ENCODE data around the gene SV2C. TPM values are rescaled to one million over a fixed set of nuclear protein-coding genes. Genes with fewer than 3 reads are reported as not detected.

The SV2C gene
- total and polyA plus RNA-seq, 2 of the 13 experiments (the other 11 are each of a cell fraction or from before 2014, with no cell fraction given): not detected

DNA sequence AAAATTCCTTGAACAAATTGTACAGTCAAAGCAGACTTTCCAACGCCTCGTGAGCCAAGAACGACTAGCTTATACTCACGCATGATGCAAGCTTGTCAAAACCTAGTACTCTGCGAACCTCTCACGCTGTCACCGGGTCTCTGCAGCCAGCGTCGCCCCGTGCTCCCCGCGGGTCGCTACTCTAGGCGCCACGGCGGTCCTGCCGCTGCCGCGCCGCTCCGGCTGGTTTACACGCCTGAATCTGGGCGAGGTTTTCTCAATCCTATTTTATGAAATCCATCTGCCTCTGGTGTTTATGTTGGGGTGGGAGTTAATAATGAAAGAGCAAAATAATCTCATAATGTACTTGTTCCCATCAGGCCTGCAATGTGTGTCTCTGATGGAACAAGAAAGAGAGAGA lies 90.9 kb downstream of the SV2C start (continued):
- TF ChIP-seq, protein P1, sequence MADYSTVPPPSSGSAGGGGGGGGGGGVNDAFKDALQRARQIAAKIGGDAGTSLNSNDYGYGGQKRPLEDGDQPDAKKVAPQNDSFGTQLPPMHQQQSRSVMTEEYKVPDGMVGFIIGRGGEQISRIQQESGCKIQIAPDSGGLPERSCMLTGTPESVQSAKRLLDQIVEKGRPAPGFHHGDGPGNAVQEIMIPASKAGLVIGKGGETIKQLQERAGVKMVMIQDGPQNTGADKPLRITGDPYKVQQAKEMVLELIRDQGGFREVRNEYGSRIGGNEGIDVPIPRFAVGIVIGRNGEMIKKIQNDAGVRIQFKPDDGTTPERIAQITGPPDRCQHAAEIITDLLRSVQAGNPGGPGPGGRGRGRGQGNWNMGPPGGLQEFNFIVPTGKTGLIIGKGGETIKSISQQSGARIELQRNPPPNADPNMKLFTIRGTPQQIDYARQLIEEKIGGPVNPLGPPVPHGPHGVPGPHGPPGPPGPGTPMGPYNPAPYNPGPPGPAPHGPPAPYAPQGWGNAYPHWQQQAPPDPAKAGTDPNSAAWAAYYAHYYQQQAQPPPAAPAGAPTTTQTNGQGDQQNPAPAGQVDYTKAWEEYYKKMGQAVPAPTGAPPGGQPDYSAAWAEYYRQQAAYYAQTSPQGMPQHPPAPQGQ (CRISPR knock-in tag; IDR thresholded peaks at IDR 0.05; ENCODE audit: borderline replicate concordance): no peak
- no peak for TF ChIP-seq NCOA2 (CRISPR knock-in tag; IDR thresholded peaks at IDR 0.05)

DNA sequence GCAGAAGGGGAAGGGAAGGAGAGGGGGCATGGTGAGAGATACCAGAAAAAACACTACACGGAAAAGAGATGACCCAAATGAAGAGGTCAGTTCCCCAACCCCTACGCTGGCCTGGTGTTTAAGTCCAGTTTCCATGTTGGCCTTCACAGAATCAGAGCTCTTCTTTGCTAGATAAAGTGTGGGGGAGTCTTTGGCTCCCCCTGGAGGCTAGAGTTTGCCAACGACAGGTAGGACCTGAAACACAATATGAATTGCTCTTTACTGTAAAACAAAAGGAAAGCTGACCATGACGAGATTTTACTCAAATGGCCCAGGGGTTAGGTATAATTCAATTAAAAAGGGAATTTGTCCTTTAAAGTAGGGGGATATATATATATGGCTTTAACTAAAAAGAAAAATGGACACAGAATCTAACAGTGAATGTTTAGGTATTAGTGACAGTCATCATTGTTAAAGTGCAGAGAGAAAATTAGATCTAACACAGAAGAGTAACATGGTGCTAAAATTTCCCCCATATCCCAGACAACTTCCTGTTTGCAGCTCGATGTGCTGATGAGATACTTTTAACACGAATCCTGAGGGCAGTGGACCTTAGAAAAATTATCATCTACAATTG lies 92.0 kb downstream of the SV2C start:
- no peaks in the 10 kb centered on the region for H4K20me1 ChIP-seq (ENCODE audit: insufficient read depth, low read length)
- H3K36me3 ChIP-seq (replicated peaks in 1 of 2; ENCODE audit: control insufficient read depth in 1 of 2, insufficient read depth in 2 of 2, low read length in 2 of 2): no peaks in the 10 kb centered on the region
- no peak overlapping the region for H3K4me3 ChIP-seq (replicated peaks in 1 of 3; ENCODE audit: insufficient read depth in 1 of 3, low read depth in 2 of 3, low read length in 3 of 3)
- POLR2A ChIA-PET: no interaction called here
- no peak overlapping the region for H3K9ac ChIP-seq (ENCODE audit: insufficient read depth, low read depth, low read length)
- H2AFZ ChIP-seq (ENCODE audit: low read length): no peak overlapping the region
- intact Hi-C loops (cut with micrococcal nuclease; ENCODE audit: unreplicated experiment): loop anchor here (1.0 kb wide), 1 partner anchor 159 kb away; no protein-coding TSS in a partner anchor
- H3K27ac ChIP-seq (ENCODE audit: extremely low read length, insufficient read depth, low read length): no peak overlapping the region
- CTCF ChIA-PET (ENCODE audit: low intra/inter-chr PET ratio, low total read pairs): interaction anchor here (0.7 to 1.7 kb wide), 2 partner anchors 426 to 440 kb away, joined by 3 to 6 read pairs; no protein-coding TSS in a partner anchor
- H3K27me3 ChIP-seq (ENCODE audit: control insufficient read depth in 1 of 2, insufficient read depth in 2 of 2, low read length in 2 of 2): peaks cover 0 to 3% of the 10 kb centered on the region in 2 experiments; a peak in 1 of 5 replicates
- no peaks in the 10 kb centered on the region for H3K79me2 ChIP-seq (ENCODE audit: insufficient read depth, low read length)
- peak; percentile 48 for DNase-seq (ENCODE audit: low spot score)
- H3K4me1 ChIP-seq (ENCODE audit: insufficient read depth, low read length): no peaks in the 10 kb centered on the region
- no peak overlapping the region for H3K4me2 ChIP-seq (ENCODE audit: low read depth, low read length)
- FAIRE-seq: peak; percentile 71
- ATAC-seq: peak; percentile 87
- in situ Hi-C loops (cut with HindIII; ENCODE audit: extremely low pct_ligation_motif_present, low pct_unique_long_range_greater_than_20kb): loop anchor here (5.0 kb wide), 1 partner anchor 438 kb away; no protein-coding TSS in a partner anchor
- no peaks in the 10 kb centered on the region for H3K9me3 ChIP-seq (ENCODE audit: low read length)
- BruUV-seq (replicated peaks): no TSS peak
- 2% methylated on average over 6 of the region's 6 CpGs for WGBS (ENCODE audit: low lambda C conversion rate)
- TF ChIP-seq FOXO1 (CRISPR knock-in tag; IDR thresholded peaks at IDR 0.05) (no peak), SP5 (CRISPR knock-in tag; IDR thresholded peaks at IDR 0.05; ENCODE audit: borderline replicate concordance, low read depth) (no peak), ZNF550 (CRISPR knock-in tag; IDR thresholded peaks at IDR 0.05; ENCODE audit: borderline replicate concordance) (no peak), NR1H2 (CRISPR knock-in tag; IDR thresholded peaks at IDR 0.05; ENCODE audit: borderline replicate concordance, low read depth) (no peak), ATM (IDR thresholded peaks at IDR 0.05; ENCODE audit: borderline replicate concordance) (no peak), ZNF737 (CRISPR knock-in tag; IDR thresholded peaks at IDR 0.05; ENCODE audit: borderline replicate concordance) (no peak), MIER2 (CRISPR knock-in tag; IDR thresholded peaks at IDR 0.05) (0 out of 2 replicates have a peak, but pooled peaks have one; percentile 43), STAG1 (CRISPR knock-in tag; IDR thresholded peaks at IDR 0.05) (peak; percentile 73), HIVEP1 (CRISPR knock-in tag; IDR thresholded peaks at IDR 0.05) (no peak), TCF7 (IDR thresholded peaks at IDR 0.05; ENCODE audit: low read depth) (no peak)
- TF ChIP-seq, protein P2, sequence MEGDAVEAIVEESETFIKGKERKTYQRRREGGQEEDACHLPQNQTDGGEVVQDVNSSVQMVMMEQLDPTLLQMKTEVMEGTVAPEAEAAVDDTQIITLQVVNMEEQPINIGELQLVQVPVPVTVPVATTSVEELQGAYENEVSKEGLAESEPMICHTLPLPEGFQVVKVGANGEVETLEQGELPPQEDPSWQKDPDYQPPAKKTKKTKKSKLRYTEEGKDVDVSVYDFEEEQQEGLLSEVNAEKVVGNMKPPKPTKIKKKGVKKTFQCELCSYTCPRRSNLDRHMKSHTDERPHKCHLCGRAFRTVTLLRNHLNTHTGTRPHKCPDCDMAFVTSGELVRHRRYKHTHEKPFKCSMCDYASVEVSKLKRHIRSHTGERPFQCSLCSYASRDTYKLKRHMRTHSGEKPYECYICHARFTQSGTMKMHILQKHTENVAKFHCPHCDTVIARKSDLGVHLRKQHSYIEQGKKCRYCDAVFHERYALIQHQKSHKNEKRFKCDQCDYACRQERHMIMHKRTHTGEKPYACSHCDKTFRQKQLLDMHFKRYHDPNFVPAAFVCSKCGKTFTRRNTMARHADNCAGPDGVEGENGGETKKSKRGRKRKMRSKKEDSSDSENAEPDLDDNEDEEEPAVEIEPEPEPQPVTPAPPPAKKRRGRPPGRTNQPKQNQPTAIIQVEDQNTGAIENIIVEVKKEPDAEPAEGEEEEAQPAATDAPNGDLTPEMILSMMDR (CRISPR knock-in tag; IDR thresholded peaks at IDR 0.05): peak; percentile 74
- TF ChIP-seq, protein P3, sequence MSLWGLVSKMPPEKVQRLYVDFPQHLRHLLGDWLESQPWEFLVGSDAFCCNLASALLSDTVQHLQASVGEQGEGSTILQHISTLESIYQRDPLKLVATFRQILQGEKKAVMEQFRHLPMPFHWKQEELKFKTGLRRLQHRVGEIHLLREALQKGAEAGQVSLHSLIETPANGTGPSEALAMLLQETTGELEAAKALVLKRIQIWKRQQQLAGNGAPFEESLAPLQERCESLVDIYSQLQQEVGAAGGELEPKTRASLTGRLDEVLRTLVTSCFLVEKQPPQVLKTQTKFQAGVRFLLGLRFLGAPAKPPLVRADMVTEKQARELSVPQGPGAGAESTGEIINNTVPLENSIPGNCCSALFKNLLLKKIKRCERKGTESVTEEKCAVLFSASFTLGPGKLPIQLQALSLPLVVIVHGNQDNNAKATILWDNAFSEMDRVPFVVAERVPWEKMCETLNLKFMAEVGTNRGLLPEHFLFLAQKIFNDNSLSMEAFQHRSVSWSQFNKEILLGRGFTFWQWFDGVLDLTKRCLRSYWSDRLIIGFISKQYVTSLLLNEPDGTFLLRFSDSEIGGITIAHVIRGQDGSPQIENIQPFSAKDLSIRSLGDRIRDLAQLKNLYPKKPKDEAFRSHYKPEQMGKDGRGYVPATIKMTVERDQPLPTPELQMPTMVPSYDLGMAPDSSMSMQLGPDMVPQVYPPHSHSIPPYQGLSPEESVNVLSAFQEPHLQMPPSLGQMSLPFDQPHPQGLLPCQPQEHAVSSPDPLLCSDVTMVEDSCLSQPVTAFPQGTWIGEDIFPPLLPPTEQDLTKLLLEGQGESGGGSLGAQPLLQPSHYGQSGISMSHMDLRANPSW (CRISPR knock-in tag; IDR thresholded peaks at IDR 0.05; ENCODE audit: borderline replicate concordance): no peak
- TF ChIP-seq, protein P4, sequence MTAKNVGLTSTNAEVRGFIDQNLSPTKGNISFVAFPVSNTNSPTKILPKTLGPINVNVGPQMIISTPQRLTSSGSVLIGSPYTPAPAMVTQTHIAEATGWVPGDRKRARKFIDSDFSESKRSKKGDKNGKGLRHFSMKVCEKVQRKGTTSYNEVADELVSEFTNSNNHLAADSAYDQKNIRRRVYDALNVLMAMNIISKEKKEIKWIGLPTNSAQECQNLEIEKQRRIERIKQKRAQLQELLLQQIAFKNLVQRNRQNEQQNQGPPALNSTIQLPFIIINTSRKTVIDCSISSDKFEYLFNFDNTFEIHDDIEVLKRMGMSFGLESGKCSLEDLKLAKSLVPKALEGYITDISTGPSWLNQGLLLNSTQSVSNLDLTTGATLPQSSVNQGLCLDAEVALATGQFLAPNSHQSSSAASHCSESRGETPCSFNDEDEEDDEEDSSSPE (CRISPR knock-in tag; IDR thresholded peaks at IDR 0.05): 0 out of 2 replicates have a peak, but pooled peaks have one; percentile 18
